Limb (tissue), 2 donors: Measurements from ENCODE around the gene CATSPER3.

ENCODE experiments used
- DNase-seq, 2 donors: peaks; one replicate each; pipeline ENCODE4 v3.0.0-alpha.2; 2016; ENCODE audit errors: extremely low spot score in 2 of 2

Gene CATSPER3

DNA sequence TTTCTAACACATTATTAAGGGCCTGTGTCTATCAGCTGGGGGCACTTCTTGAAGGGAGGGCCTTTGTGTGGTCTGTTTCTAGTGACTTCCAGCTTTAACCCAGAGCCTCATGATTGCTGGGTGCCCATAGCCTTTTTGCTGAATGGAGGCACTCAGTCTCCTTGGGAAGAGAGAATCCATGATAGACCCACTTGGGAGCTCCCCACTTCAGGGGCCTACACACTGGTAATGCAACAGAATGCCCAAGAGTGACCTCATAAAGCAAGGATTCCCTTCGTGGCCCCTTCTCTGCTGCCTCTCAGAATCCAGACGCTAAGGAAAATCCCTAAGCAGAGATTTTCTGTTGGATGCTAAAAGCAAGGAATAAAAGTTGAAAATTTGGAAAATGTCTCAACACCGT lies at the start of gene CATSPER3:
TSS of gene CATSPER3 (plus strand) at position 301 of the 400 bp plus-strand sequence. CDS start at position 386, 85 bp downstream.
- DNase-seq, result no peak

GRCh38 chr5:134918861-134919260 lies 48.8 kb upstream of the CATSPER3 start:
- no peak for DNase-seq

DNA sequence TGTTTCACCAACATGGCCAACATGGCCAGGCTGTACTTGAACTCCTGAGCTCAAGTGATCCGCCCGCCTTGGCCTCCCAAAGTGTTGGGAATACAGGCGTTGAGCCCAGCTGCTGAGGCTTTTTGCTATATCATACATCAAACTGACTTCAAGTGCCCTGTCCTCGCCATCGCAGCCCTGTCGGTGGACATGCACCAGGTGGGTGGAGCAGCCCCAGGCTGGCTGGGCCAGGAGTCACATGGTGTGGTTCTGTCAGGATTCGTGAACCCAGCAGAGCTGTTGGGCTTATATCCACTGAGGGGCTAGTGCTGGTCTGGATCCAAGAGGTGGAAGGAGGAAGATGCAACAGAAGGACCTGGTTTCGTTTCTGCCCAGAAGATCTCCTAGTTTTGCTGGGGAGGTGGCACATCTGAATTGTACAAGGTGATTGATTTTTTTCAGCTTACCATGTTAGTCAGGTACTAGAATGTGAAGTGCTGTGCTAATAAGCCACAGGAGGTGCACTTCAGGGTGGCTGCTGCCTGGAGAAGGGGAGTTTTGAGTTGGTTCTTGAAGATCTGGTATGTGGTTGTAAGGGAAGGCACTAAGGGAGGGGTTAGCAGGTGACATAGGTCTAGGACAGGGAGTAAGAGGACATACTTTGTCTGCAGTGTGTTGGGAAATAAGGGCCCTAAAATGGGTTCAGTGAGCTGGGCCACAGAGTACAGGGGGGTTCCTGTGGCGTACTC lies 46.7 kb upstream of the CATSPER3 start:
- DNase-seq, result no peak

DNA sequence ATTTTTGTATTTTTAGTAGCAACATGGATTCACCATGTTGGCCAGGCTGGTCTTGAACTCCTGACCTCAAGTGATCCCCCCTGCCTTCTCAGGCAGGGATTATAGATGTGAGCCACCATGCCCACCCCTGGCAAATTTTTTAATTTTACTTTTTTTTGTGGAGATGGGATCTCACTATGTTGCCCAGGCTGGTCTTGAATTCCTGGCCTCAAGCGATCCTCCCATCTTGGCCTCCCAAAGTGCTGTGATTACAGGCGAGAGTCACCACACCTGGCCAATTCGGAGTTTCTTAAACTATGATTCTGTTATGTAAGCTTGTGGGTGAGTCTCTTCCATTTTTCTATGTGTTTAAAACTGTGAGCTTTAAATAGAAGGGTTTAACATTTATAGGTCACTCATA lies 35.2 kb upstream of the CATSPER3 start:
- no peak for DNase-seq

DNA sequence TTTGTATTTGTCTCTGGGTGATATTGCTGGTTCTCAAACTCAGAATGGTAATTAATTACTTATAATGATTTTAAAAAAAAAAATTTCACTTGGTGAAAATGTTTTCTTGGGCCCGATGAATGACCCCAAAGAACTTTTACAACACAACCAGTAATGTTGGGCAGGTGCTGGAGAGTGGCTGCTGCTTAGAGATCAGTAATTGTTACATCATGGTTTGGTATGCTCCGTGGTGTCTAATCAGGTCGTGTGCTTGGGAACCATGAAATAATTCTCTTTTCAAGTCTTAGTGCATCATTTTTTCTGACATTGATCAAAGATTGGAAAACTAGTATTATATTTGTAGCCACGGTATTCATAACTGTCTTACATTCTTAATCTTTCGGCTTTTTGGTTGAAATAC lies 33.5 kb upstream of the CATSPER3 start:
- DNase-seq, result no peak

GRCh38 chr5:134935711-134936602 lies 31.8 kb upstream of the CATSPER3 start:
- DNase-seq, result peak in 1 of 2 donors; percentile 13

DNA sequence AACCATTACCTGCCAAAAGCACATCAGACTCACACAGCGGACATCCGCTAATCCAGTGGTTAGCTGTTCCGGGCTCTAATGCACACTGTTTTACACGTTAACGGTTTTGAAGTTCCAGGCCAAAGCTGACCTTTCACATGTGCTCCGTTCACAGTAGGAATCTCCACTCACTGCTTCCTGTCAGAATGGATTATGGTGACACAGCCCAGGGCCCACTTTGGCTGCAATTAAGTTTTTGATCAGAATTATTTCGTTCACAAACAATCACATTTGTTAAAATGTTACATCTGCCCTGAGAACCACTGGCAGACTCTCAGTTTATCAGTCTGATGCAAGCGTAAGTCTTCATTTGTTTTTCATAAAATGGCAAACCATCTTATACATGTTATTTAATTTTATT lies 30.2 kb upstream of the CATSPER3 start:
- DNase-seq, result no peak

DNA sequence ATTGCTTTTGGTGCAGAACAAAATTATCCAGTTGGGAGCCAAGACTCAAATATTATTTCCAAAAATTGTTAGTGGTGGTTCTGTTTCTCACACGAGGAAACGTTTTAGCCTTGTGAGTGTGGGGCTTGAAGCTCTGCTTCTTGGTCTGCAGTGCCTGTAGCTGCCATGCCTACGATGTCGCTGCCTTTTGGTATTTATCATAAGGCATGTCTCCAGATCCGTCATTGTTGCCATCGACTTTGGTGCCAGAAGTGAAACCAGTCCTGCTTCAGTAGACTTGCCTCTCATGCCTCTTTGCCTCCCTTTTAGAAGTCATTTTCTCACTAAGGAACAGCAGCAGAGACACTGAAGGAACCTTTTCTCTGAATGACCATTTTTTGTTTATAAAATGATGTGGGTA lies 29.7 kb upstream of the CATSPER3 start:
- DNase-seq, result no peak

DNA sequence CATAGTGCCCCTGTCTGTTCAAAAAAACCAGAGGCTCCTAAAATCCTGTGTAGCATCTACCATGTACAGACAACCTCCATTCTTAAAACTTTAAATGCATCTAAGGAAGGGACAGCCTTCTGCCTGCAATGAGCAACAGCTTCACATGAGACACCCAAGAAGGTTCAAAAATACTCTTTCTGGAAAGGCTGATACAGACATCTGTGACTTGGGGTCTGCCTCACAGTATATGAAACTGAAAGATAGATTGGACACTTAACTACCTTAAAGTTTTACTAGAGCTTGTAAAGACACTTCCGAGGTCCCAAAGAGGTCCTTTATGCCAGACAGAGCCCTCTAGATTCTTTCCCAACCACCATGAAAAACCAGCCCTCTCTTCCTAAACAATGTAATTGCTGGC lies 28.2 kb upstream of the CATSPER3 start:
- DNase-seq, result no peak

- no peak for DNase-seq
Observed at GRCh38 chr5:134943547-134943946, 24.2 kb upstream of the CATSPER3 start.

- DNase-seq, result no peak
Observed at GRCh38 chr5:134944630-134945029, 23.1 kb upstream of the CATSPER3 start.

DNA sequence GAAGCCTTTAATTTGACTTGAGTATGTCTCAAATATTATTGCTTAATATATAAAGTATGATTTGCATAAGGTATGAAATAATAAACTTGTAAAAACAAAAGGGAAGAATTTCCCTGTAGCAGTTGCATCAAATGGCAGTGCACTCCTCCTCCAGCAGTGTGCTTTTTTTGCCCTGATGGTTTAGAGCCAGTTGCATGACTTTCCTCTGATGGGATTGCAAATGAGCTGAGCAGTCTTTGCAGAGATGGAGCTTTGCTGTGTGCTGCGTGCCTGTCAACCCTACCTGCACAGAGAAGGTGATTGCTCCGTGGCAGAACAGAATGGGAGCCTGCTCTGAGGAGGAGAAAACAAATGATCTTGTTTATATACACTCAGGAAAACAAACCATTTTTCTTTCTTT lies 22.7 kb upstream of the CATSPER3 start:
- no peak for DNase-seq

DNA sequence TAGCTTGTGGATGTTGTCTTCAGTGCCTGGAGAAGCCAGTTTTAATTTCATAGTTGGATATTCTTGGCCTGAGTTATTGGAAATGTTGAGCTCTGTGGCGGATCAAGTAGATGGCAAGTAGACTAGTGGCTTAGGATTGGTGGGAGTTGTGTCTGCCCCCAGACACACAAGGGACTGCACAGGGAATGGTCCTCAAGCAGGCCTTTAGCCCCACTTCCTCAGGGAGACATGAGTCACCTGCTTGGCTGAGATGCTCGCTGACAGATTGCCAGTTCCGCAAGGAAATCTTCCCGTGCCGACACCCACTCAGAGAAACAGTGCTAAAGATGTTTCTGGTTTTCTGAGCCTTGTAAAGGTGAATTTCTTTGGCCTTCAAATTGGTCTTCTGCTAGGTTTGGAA lies 18.8 kb upstream of the CATSPER3 start:
- no peak for DNase-seq

GRCh38 chr5:134949316-134949715 lies 18.4 kb upstream of the CATSPER3 start:
- DNase-seq, result no peak

- DNase-seq, result no peak
Observed at GRCh38 chr5:134957920-134958608, 9.6 kb upstream of the CATSPER3 start.

- DNase-seq, result no peak
Observed at GRCh38 chr5:134958755-134959154, 9.0 kb upstream of the CATSPER3 start.

DNA sequence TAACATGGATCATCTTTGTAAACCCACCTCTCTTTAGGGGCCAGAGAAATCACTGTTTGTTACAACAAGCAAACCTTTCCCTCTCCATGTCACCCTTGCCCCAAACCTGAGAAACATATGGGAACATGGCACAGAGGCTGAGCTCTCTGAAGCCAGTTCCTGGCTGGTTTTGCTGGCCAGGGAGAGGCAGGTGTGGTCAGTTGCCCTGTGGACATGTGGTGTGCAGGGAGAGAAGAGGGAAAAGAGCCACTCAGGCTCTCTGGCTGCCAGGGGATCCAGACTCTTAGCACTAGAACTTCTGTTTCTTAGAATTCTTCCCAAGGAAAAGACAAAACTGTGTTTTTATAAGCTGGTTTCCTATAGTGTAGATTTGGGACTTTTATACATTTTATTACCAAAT lies 4.6 kb upstream of the CATSPER3 start:
- no peak for DNase-seq

GRCh38 chr5:134964359-134965270 lies 3.1 kb upstream of the CATSPER3 start:
- no peak for DNase-seq

DNA sequence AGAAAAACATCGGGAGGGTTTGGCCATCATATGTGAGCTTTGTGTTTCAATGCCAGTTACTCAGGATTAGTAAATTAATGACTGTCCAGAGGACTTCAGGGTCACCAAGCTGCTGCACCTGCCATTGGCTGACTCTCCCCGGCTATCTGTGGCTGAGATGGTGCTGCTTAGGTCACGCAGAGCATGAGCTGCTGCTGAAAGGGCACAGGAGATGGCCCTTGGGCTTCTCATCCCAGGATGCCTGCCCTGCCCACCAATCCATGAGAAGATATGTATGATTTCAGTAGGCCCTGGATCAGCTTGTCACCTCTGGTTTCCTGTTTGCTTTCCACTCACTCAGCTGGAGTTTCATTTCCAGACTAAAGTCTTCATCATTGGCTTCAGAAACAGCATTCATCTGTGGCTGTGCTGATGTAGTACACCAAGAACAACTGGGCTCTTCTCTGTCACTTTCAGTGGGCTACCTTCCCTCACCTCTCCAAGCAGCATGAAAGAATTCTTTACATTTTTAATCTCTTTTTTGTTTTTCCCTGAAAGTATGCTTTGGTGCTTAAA lies 2.4 kb upstream of the CATSPER3 start:
- no peak for DNase-seq

DNA sequence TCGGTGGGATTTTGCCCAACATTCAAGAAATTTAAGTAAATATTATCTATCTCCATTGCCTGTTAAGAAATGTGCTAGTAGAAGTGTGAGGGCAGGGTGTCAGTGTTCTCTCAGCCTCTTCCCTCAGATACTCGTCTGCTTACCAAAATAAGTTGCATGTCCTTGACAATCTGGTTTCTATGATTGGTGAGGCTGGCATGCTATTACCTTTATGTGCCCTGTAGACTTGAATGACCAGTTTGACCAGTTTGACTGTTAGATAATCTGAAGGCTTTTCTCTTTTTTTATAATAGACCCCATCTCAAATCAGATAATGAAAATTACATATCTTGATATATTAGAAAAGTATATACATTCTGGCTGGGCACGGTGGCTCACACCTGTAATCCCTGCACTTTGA lies 348 bp downstream of the CATSPER3 start:
- no peak for DNase-seq

DNA sequence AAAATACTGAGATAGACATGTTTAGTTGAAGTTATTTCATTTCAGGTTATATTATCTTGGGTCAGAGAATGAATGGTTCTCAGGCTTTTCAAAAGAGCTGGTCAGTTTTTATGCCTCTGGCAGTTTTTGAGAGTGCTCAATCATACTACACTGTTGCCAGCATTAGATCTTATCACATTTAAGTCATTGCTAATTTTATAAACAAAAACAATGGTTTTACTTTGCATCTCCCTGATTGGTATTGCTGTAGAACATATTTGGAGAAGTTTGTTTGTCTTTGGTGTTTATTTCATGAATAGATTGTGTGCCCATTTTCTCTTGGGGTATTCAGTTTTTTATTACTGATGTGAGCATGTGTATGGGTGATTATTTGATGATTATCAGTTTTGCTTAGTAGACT lies 1.5 kb downstream of the CATSPER3 start:
- DNase-seq, result no peak
